ENCODE measurements around the gene RAP1A.

GRCh38 chr1:111705841-111706240 lies 86.3 kb downstream of the RAP1A start:
- TF ChIP-seq POLR2A (IDR thresholded peaks at IDR 0.05) (no peak), CTCF (IDR thresholded peaks at IDR 0.05) (no peak), POLR2AphosphoS5 (IDR thresholded peaks at IDR 0.05) (no peak)
